ENCODE data around the gene NT5C2.

DNA sequence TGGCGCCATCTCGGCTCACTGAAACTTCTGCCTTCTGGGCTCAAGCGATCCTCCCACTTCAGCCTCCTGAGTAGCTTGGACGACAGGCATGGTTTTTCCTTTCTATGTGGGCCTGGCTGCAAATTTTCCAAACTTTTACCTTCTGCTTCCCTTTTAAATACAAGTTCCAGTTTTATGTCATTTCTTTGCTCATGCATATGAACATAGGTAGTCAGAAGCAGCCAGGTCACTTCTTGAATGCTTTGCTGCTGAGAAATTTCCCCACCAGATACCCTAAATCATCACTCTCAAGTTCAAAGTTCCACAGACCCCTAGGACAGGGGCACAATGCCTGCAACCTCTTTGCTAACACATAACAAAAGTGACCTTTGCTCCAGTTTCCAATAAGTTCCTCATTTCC lies 31.1 kb upstream of the NT5C2 start:
- no peak for TF ChIP-seq CTCF (IDR thresholded peaks at IDR 0.05)
- TF ChIP-seq POLR2AphosphoS5 (IDR thresholded peaks at IDR 0.05): no peak
- no peak for TF ChIP-seq POLR2A (IDR thresholded peaks at IDR 0.05)
